EH (cell line): Measurements from ENCODE around the gene PAPOLG.
"Not testable (repeated sequence)": the region's sequence is repeated elsewhere in the genome, so short reads cannot be mapped to it uniquely, and the experiment has no call there.

Experiments
- DNase-seq: peaks from one replicate; pipeline ENCODE4 v3.0.0-alpha.2; 2015; ENCODE audit warnings: low read depth

Gene PAPOLG

DNA sequence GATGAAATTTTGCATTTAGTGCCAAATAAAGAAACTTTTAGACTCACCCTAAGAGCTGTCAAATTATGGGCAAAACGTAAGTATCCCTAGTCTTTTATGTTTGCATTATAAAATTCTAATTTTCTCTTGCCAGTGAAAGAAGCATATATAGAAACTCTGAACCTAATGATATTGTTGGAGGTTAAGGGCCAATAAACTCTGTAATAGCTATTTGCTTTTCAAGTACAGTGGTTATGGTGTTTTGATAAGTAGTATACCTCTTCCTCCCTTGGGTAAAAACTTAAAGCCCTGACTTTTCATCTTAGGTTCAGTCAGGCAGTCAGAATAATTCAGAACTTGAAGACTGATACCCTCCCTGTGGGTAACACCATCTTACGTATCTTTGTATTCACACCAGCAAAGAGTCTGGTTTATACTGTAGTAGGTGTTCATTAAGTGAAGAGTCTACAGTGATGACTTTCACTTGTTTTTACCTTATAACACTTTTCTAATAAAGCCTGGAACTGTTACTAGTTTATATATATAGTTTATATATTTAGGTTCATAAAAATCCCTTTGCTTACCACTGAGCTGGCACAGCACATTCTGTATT lies 19.1 kb downstream of the PAPOLG start:
- no peak for DNase-seq

DNA sequence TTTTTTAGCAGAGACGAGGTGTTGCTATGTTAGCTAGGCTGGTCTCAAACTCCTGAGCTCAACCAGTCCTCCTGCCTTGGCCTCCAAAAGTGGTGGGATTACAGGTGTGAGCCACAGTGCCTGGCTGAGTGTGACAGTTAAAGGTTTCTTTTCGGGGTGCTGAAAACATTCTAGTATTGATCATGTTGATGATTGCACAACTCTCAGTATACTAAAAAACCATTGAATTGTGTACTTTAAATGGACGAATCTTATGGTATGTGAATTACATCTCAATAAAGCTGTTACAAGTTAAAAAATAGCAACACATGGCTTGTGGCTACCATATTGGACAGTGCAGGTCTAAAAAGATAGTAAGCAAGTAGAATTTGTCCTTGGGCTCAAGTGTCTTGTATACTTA lies 22.3 kb downstream of the PAPOLG start:
- no peak for DNase-seq

DNA sequence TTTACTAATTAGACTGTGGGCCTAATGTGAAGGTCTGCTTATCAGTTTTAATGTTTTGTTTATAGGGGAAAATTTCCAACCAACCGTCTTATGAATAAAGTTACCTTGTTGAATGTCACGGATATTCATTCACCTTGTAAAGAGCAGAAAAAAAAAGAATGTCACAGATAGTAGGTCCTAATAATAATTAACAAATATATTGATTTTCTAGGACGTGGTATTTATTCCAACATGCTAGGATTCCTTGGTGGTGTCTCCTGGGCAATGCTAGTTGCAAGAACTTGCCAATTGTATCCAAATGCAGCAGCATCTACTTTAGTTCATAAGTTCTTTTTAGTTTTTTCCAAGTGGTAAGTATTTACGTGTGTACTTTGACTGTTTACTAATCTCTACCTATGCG lies 23.4 kb downstream of the PAPOLG start:
- no peak for DNase-seq

DNA sequence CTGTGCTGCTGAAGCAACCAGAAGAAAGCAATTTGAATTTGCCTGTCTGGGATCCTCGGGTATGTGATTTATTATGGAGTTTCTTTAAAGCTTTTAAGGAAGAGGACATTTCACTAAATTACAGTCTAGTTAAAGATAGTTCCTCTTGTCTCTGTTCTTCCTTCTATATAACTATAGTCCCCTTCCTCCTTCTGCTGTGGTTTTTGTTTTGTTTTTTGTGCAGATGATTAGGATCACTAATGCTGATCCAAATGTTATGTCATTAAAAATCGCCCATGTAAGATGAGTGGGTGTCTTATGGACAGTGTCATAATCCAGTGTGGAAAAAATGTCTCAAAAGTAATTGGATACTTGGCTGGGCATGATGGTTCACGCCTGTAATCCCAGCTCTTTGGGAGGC lies 24.7 kb downstream of the PAPOLG start:
- no peak for DNase-seq

DNA sequence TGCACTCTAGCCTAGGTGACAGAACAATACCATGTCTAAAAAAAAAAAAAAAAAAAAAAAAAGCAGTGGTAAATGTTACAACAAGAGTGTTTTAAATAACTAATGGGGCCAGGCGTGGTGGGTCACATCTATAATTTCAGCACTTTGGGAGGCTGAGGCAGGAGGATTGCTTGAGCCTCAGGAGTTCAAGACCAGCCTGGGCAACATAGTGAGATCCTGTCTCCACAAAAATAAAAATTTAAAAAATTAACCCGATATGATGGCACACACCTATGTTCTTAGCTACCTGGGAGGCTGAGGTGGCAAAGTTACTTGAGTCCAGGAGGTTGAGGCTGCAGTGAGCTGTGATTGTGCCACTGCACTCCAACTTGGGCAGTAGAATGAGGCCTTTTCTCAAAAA lies 37.1 kb downstream of the PAPOLG start:
- no peak for DNase-seq

DNA sequence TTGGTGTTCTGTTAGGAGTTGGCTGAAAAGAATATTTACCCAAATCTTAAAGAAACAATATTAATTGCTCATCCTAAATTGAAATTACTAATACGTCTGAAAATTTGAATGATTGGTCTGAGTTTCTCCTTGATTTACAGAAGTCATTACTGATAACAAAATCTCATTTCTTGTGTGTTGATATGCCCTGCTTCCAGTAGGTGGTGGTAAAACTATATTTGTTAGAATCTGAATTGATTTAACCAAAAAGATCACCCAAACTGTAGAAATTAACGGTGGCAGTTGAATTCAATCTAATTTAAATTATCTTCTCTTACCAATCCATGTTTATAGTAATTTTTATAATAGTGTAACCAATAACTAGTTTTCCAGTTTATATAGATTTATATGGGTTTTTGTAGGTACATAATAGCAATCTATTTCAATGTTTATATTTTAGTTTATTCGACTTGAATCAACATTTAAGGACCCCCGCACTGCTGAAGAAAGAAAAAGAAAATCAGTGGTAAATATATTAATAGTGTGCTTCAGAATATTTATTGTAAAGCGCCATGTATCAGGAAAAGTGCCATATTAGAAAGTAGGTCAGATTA lies 38.3 kb downstream of the PAPOLG start:
- DNase-seq = peak; percentile 35

DNA sequence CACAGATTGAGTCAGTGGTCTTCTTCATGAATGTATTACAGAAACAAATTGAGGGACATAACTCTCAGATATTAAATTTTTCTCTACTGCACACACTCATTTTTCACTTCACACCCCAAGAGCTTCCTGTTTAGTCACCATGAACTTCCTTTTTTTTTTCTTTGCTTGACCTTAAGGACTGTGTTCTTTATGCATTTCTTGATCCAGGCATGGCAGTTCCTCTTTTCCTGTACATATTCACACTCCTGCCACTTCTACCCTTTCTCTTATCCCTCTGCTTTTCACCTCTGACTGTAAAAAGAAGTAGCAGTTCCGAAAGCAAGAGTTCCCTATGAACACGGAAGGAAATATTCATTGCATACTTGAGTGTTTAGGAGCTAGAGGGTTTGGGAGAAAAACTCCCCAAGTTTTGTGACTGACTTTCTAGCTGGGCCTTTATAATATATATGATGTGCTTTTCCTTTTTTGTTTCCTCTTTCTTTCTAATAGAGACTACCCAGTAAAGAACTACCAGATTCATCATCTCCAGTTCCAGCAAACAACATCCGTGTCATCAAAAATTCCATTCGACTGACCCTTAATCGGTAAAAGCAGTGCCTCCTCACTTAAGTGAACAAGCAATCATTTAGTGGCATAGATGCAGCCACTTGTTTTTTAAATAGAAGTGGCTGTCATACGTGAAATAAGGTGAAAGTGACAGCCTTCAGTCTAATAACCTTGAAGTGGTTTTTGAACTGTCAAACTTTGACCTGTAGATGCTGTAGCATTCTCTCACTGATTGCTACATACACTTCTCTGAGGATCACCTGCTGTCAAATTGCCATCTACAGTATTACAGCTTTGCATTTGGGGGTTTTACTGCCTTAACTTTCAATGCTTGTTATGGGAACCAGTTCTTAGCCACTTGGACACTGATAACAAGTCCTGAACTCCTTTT lies 40.8 kb downstream of the PAPOLG start:
- peak; percentile 20 for DNase-seq

DNA sequence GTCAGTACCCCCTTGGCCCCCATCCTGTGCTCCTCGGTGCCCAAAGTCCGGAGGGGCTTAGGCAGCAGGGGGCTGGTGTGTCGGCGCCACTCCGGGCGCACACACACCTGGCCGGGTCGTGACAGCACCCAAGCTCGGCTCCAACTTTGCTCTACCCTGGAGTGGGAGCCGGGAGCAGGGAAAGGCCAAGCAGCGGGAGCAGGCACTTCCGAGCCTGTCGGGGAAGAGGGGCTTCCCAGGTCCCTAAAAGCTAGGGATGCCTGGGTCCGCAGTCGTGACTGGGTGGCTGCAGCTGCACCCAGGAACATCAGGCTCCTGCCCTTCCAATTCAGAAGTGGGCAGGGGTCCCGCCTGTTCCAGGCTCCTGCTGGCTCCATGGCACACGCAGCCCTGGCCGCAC lies 48.4 kb downstream of the PAPOLG start:
- no peak for DNase-seq

DNA sequence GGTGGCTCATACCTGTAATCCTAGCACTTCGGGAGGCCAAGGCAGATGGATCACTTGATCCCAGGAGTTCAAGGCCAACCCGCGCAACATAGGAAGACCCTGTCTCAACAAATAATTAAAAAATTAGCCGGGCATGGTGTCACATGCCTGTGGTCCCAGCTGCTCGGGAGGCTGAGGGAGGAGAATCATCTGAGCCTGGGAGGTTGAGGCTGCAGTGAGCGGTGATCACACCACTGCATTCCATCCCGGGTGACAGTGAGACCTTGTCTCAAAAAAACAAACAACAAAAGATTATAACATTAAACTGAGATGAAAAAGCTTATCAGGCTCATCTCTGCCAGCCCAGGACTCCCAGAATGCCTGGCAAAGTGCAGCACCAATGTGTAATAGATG lies 50.5 kb downstream of the PAPOLG start:
- no peak for DNase-seq

DNA sequence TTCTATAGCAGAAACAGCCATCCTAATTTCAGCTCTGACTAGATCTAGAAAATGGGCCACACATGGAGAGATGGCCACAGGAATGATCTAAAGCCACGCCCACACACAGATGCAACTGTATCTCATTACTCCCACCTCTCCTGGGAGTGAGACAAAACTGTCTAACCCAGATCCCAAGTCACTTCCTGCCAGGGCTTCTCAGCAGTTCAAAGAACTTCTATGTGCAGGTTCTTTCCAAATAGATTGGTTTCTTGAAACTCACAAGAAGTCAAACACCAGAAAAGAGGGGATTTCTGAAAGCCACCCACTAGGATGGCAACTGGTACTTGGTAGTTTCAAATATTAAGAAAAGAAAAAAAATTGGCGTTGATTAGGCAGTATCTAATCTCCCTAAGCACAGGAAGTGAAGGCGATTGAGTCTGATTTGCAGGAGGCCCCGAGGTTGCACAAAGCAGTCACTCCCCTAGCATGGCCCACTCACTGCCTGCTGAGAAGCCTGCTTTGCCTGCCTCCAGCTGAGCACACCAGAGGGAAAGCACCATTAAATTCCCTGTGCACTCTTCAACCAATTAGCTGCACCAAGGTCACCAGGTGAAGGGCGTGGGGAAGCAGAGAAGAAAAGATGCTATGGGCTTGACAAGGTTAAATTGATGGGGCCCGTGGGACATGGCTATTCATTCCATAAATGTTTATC lies 51.1 kb downstream of the PAPOLG start:
- DNase-seq = peak; percentile 72

DNA sequence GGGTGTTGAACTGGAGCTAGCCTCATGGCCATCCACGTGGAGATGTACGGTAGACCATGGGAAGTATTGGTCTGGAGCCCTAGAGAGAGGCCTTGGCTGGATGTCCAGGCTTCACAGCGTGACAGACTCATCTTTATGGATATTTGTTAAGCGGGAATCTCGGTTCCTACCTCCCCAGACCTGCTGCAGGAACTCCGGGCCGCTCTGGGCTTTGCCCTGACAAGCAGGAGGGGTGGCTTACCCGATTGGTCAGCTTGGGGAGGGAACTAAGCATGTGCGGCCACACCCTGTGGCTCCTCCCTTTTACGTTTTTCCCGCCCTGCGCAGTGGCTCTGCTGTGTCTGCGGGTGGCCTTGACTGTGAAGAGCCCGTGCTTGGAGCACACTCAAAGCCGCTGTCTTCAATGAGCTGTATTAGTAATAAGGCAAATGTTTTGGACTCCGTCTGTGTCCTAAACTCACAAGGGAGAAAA lies 52.3 kb downstream of the PAPOLG start:
- DNase-seq = no peak

DNA sequence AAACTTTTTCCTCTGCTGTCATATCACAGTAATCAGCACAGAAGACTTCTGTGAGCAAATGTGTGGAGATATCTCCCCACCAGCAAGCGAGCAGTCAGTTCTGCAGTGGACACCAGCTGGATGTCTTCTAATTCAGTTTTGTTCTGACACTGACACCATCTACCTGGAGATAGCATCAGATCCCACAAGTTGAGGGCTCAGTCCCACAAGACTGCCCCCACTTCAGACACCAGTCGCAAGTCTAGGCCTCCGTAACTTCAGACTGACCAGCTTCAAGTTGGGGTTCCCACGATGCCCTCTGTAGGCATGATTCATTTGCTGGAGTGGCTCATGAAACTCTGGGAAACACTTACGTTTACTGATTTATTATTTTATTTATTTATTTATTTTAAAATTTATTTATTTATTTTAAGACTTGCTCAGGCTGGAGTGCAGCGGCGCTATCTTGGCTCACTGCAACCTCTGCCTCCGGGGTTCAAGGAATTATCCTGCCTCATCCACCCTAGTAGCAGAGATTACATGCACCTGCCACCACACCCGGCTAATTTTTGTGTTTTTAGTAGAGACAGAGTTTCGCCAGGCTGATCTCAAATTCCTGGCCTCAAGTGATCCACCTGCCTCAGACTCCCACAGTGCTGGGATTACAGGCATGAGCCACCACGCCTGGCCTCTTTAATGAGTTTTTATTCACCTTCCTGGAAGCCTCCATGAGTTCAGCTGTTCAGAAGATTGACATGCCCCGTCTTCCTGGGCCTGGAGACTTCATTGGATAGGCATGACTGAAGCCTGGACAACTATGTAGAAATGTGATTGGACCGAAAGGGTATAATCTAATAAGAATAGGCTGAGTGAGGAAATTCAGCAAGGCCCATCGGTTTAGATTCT lies 55.7 kb downstream of the PAPOLG start:
- no peak for DNase-seq

DNA sequence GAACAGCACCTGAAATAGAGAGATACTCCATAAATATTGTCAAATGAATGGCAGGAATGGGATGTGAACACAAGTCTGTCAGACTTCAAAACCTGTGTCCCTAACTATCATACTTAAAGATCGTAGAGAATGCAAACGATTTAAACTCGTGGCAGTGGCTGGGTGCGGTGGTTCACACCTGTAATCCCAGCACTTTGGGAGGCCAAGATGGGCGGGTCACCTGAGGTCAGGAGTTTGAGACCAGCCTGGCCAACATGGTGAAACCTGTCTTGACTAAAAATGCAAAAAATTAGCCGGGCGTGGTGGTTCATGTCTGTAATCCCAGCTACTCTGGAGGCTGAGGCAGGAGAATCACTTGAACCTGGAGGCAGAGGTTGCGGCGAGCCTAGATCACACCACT lies 61.1 kb downstream of the PAPOLG start:
- DNase-seq = not testable (repeated sequence)

DNA sequence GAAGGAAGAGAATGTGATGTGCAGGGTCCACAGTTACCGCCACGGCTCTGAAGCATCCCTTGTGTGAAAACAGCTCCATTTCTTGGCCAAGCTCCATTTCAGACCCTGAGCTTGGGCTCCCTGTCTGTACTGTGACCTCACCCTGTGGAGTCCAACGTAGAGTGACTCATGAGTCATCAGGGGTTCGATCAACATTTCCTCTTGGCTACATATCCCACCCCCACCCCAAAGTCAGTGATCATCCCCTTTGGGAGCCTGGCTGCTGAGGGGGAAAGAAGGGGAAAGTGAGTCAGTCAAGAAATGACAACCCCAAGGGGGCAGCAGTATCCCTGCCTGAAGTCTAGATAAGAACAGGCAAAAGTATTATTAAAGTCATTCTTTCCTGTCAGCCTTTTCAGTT lies 62.2 kb downstream of the PAPOLG start:
- peak; percentile 10 for DNase-seq

DNA sequence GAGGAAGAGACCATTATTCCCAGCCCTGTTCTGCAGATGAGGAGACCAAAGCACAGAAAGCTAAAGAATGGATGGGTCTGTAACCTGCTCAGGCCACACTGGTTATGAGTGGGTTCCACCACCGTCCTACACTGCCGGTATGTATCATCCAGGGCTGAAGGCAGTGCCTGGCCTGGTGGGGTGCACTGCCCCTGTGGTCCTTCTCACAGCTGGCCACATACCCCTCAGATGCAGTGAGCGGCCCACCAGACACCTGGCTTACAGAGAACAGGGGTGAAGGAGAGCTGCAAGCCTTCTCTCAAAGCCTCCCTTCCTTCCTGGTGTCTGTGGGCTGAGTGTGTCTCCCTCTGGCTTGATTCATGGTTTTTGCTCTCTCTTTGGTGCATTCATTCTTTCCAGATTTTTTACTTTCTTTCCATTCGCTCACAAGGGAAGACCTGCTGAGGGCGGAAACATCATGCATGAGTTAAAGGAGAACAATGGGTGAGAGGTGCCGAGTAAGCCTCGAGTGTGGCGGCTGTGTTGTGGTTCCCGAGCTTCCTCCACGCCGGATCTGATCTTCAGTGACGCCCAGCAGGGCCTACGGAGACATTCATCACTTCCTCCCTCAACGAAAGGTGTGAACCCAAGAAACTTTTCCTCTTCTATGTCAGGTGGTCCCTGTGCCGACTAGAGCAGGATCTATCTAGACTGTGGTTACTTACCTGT lies 63.2 kb downstream of the PAPOLG start:
- DNase-seq = no peak

DNA sequence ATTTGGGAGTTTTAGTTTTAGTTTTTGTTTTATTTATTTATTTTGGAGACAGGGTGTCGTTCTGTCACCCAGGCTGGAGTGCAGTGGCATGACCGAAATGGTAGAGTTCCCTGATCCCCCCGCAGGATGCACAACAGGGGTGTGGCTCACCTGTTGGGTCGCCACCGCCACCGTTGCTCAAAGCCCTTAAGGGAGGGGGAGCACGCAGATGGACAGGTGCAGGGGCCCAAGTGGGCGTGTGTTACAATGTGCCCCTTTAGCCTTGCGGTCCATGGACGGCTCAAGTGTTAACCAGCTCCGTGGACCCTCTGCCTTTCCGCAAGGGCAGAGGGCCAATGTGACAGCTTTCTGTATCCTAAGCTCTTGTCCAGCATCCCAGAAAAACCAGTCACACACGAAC lies 63.9 kb downstream of the PAPOLG start:
- no peak for DNase-seq

DNA sequence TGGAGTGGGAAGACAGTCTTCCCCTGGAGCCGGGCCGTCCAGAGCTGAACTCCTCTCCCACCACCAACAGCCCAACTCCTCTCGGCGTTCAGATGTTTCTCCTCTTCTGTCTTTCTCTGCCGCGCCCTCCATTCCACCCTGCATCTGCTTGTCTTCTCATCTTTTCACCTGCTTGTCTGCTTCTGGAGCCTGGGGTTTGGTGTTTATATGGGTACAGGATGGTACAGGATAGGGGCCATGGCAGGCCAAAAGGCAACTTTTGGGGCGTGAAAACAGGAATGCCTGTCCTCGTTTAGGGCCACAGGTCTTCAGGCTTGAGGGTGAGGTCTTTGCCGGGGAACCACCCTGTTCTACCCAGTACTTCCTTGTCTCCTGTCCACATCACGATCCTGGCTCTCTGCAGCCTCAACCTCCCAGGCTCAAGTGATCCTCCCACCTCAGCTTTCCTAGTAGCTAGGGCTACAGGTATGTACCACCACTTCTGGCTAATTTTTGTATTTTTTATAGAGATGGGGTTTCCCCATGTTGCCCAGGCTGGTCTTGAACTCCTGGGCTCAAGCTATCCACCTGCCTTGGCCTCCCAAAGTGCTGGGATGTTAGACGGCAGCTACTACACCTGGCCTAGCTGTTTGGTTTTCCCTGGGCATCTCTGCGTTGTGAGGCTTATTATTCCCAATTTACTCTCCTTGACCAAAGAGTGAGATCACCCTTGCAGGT lies 64.5 kb downstream of the PAPOLG start:
- DNase-seq = no peak

DNA sequence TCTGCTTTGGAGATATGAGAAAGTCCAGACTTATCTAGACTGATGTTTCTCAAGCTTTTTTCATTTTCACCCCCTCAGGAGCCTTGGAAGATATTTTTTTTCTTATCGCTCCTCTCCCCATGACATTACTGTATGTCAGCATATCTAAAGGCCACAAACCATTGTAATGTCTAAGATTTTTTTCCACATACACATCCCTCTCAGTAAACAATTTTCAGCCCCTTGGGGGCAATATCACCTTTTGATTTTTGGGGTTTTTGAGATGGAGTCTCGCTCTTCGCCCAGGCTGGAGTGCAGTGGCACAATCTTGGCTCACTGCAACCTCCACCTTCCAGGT lies 65.0 kb downstream of the PAPOLG start:
- no peak for DNase-seq

DNA sequence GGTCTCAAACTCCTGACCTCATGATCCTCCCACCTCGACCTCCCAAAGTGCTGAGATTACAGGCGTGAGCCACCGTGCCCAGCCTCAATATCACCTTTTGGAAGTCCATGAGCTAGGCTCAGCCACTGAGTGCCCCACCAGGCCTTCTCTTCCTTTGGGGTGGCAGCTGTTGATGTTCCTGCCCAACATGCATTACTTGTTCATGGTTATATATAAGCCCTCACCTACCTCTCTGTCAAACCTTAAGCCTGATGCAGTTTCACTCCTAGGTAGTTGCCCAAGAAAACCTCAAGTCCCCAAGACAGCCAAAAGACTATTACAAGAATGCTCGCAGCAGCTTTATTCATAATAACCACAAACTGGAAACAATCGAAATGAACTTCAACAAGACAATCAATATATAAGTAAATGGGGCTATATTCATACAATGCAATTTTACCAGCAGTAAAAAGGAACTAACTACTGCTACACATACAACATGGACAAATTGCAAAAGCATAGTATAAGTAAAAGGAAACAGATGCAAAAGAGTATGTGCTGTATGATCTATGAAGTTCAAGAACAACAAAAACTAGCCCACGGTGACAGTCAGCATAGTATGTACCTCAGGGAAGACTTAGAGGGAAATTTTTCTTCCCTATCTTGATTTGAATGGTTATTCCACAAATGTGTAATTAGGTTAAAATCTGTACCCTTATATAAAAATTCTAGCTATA lies 65.7 kb downstream of the PAPOLG start:
- no peak for DNase-seq

DNA sequence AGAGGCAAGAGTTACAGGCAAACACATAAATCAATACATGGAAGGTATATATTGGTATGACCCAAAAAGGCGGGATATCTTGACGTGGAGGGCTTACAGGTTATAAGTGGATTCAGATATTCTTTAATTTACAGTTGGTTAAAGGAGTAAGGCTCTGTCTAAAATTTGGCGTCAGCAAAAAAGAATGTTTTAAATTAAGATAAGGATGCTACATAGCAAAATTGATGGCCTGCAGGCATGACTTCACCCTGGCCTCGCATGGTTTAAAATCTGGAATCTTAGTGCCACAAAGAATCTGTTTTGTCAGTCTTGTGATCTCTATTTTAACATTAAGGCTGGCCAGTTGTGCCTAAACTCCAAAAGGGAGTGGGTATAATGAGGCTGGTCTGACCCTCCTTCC lies 66.9 kb downstream of the PAPOLG start:
- DNase-seq = peak; percentile 12
